DND-41 (cell line): Measurements from ENCODE around the gene TPCN1.

Experiments
- ATAC-seq: fragments of 200-7000 bp; cut with Tn5 transposase; 3 replicates; pipeline ENCODE4 v1.9.1; 2021; ENCODE audit warnings: low read depth; ENCODE audit not compliant: insufficient read depth
- DNase-seq: peaks from one replicate; pipeline ENCODE4 v3.0.0-alpha.2; 2020
- H2AFZ ChIP-seq: 2 replicates; pipeline ENCODE4 v1.6.0; 2012; ENCODE audit warnings: low read depth, low read length
- H3K27ac ChIP-seq: 2 replicates; pipeline ENCODE4 v1.5.1; 2012; ENCODE audit warnings: low read length, inconsistent platforms
- H3K27me3 ChIP-seq: fragments of 200-600 bp; sonication (generic); 2 replicates; pipeline ENCODE4 v1.6.0; 2012; ENCODE audit warnings: low read length, mild to moderate bottlenecking, inconsistent platforms; ENCODE audit not compliant: insufficient read depth, poor library complexity
- H3K36me3 ChIP-seq: 2 replicates; pipeline ENCODE4 v1.5.1; 2012; ENCODE audit warnings: low read length, inconsistent platforms; ENCODE audit not compliant: insufficient read depth
- H3K4me1 ChIP-seq: 2 replicates; pipeline ENCODE4 v1.5.1; 2012; ENCODE audit warnings: mild to moderate bottlenecking, low read length; ENCODE audit not compliant: insufficient read depth
- H3K4me2 ChIP-seq: 2 replicates; pipeline ENCODE4 v1.6.0; 2012; ENCODE audit warnings: mild to moderate bottlenecking, moderate library complexity, low read length, inconsistent platforms; ENCODE audit not compliant: insufficient read depth
- H3K4me3 ChIP-seq, 2 experiments: fragments of 200-600 bp in 1 of 2; shearing (Covaris generic) in 1 of 2; 2 replicates each; pipeline ENCODE4 v1.5.1; 2012 to 2016; ENCODE audit warnings: inconsistent platforms in 2 of 2, low read length in 2 of 2, mild to moderate bottlenecking in 2 of 2, low read depth in 1 of 2, moderate library complexity in 1 of 2
- H3K79me2 ChIP-seq: 2 replicates; pipeline ENCODE4 v1.6.0; 2012; ENCODE audit warnings: low read length, inconsistent platforms; ENCODE audit not compliant: insufficient read depth
- H3K9ac ChIP-seq: 2 replicates; pipeline ENCODE4 v1.6.0; 2012; ENCODE audit warnings: low read depth, mild to moderate bottlenecking, inconsistent platforms, low read length, moderate library complexity
- H3K9me3 ChIP-seq: 2 replicates; pipeline ENCODE4 v1.5.1; 2012; ENCODE audit warnings: low read length, moderate library complexity, mild to moderate bottlenecking, inconsistent platforms; ENCODE audit not compliant: insufficient read depth, severe bottlenecking
- H4K20me1 ChIP-seq: 2 replicates; pipeline ENCODE4 v1.6.0; 2012; ENCODE audit warnings: low read length; ENCODE audit not compliant: insufficient read depth
- CTCF ChIP-seq: IDR thresholded peaks from 2 replicates; pipeline ENCODE4 v1.5.1; 2012; ENCODE audit warnings: borderline replicate concordance, low read length, moderate library complexity, mild to moderate bottlenecking; ENCODE audit not compliant: poor library complexity, severe bottlenecking; ENCODE audit errors: extremely low read depth
- EZH2 ChIP-seq: IDR thresholded peaks from 3 replicates; pipeline ENCODE4 v1.6.1; 2012; ENCODE audit warnings: borderline replicate concordance, low read depth, mild to moderate bottlenecking, moderate library complexity, low read length, inconsistent platforms; ENCODE audit not compliant: severe bottlenecking

The TPCN1 gene

DNA sequence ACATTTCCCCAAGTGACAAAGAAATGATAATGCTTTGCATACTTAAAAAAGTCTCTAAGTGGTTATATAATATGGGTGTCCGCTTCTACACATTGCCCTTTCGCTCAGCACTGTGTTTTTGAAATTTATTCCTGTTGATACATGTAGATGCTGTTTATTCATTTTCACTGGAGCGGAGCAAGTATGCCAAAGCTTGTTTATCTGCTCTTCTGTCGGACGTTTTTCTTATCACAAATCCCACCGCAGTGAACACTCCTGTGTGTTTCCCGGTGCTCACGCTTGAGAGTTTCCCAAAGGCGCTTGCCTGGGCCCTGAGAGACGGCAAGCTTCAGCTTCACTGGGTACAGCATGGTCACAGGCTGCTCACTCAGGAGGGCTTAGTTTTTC, 50.2 kb downstream of the TPCN1 start:
- peaks cover 18% of the 10 kb centered on the region for H3K4me1 ChIP-seq
- no peaks in the 10 kb centered on the region for H4K20me1 ChIP-seq
- no peaks in the 10 kb centered on the region for H3K9me3 ChIP-seq
- H3K4me2 ChIP-seq: no peak overlapping the region
- no peak overlapping the region for H3K9ac ChIP-seq
- TF ChIP-seq EZH2: no peak
- TF ChIP-seq CTCF: no peak
- DNase-seq (no peak), ATAC-seq (no peak)
- no peaks in the 10 kb centered on the region for H3K27me3 ChIP-seq
- H3K4me3 ChIP-seq: no peak overlapping the region
- H3K36me3 ChIP-seq: peaks cover 73% of the 10 kb centered on the region
- H2AFZ ChIP-seq: no peak overlapping the region
- H3K27ac ChIP-seq: peak overlapping the region; percentile 55
- H3K79me2 ChIP-seq: no peaks in the 10 kb centered on the region

DNA sequence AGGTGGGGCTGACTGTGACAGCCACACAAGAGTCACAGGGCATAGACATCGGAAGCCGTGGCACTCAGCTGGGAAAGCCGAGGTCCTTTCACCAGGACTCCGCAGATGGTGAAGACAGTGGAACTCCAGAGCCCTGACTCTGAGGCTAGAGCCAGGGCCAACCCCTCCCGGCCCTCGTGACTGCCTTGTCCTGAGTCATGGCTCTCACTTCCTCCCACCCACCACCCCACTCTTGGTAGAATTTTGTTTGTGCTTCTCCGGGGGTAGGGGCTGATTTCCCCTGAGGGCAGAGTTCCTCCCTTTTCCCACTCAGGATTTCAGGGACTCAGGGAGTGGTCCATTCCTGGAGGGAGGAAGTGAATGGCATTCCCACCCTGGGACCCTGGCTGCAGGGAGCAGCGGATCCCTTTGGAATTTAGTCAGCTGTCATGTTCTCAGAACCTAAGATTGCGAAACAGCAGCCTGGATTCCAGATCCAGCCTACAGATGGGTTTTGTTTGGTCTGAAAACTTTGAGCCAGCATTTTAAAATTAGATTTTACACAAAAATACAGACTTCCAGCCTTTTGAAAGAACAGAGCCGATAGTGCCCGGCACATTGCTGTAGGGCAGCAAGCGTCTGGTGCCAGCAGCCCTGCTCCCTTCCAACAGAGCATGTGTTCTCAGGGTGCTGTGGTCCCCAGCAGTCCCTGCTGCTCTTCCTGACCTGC, 50.7 kb downstream of the TPCN1 start:
- no peak for TF ChIP-seq EZH2
- TF ChIP-seq CTCF: no peak
- Histone ChIP-seq H3K9me3 (no peaks in the 10 kb centered on the region), H3K4me3 (no peak overlapping the region), H3K36me3 (peaks cover 73% of the 10 kb centered on the region), H2AFZ (no peak overlapping the region), H4K20me1 (no peaks in the 10 kb centered on the region; the same call in 1 of the 2 replicates), H3K27me3 (no peaks in the 10 kb centered on the region), H3K9ac (no peak overlapping the region), H3K27ac (peak overlapping the region; percentile 55), H3K79me2 (no peaks in the 10 kb centered on the region), H3K4me2 (no peak overlapping the region), H3K4me1 (peaks cover 18% of the 10 kb centered on the region)
- no peak for ATAC-seq
- no peak for DNase-seq

- Histone ChIP-seq H2AFZ (no peak overlapping the region), H3K4me1 (peaks cover 18% of the 10 kb centered on the region), H3K9me3 (no peaks in the 10 kb centered on the region), H3K36me3 (peaks cover 75% of the 10 kb centered on the region), H3K4me2 (no peak overlapping the region), H3K4me3 (no peak overlapping the region), H3K9ac (no peak overlapping the region), H3K27ac (peak overlapping the region; percentile 41; the same call in 1 of the 2 replicates), H3K27me3 (no peaks in the 10 kb centered on the region), H3K79me2 (no peaks in the 10 kb centered on the region), H4K20me1 (no peaks in the 10 kb centered on the region; the same call in 1 of the 2 replicates)
- no peak for ATAC-seq
- TF ChIP-seq CTCF: no peak
- no peak for TF ChIP-seq EZH2
- no peak for DNase-seq
Measured at GRCh38 chr12:113273053-113273725, 51.9 kb downstream of the TPCN1 start.
